CD4-positive, alpha-beta T cell treated with Interleukin-1 beta for 1 hour (primary cell): Measurements from ENCODE around the gene DGKI.
"Not testable (repeated sequence)": the region's sequence is repeated elsewhere in the genome, so short reads cannot be mapped to it uniquely, and the experiment has no call there.

ENCODE experiments used
- DNase-seq, 2 donors: peaks; one replicate each; pipeline ENCODE4 v3.0.0-alpha.2; 2020 to 2022

Gene DGKI

GRCh38 chr7:137834552-137834951 is 12.2 kb downstream of the DGKI start:
- DNase-seq, result no peak

GRCh38 chr7:137832990-137833389 is 13.8 kb downstream of the DGKI start:
- DNase-seq, result not testable (repeated sequence)

DNA sequence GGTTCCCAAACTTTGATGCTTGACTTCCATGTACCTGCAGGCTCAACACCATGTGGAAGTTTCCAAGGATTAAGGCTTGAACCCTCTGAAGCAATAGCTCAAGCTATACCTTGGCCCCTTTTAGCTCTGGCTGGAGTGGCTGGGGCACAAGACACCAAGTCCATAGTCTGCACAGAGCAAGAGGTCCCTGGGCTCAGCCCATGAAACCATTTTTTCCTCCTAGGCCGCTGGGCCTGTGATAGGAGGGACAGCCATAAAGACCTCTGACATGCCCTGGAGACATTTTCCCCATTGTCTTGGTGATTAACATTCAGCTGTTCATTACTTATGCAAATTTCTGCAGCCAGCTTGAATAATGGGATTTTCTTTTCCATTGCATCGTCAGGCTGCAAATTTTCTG is 14.4 kb downstream of the DGKI start:
- no peak for DNase-seq

DNA sequence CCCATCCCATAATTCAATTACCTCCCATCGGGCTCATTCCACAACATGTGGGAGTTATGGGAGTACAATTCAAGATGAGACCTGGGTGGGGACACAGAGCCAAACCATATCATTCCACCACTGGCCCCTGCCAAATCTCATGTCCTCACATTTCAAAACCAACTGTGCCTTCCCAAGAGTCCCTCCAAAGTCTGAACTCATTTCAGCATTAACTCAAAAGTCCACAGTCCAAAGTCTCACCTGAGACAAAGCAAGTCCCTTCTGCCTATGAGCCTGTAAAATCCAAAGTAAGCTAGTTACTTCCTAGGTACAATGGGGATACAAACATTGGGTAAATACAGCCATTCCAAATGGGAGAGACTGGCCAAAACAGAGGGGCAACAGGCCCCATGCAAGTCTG is 15.2 kb downstream of the DGKI start:
- DNase-seq, result not testable (repeated sequence)

DNA sequence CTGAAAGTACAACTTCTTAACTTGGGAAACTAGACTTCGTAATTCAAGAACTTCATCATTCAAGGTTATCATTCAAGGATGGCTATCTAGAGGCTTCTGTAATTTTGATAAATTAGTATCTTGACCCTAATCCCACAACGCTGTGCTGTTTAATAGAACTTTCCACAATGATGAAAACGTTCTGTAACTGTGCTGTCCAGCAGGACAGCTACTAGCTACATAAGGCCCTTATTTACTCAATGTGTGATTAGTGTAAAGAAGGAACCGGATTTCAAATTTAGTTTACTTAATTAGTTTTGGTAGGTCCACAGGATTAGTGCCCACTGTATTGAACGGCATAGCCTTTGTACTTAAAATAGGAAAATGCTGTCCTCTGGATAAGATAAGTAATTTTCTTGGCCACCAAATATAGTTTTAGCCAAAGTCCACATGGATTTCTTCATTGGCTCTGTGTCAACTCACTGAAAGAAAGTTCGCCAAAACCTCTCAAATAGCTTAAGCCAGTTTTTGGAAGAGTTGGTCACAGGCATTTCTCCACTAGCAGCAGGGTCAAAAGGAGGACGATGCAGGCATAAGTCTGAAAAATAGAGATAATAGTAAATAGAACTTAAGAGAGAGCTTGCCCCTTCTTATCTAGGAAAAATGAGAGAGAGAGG is 17.3 kb downstream of the DGKI start:
- DNase-seq, result no peak

GRCh38 chr7:137828456-137828855 is 18.3 kb downstream of the DGKI start:
- DNase-seq, result no peak

GRCh38 chr7:137825489-137825888 is 21.3 kb downstream of the DGKI start:
- DNase-seq, result no peak

DNA sequence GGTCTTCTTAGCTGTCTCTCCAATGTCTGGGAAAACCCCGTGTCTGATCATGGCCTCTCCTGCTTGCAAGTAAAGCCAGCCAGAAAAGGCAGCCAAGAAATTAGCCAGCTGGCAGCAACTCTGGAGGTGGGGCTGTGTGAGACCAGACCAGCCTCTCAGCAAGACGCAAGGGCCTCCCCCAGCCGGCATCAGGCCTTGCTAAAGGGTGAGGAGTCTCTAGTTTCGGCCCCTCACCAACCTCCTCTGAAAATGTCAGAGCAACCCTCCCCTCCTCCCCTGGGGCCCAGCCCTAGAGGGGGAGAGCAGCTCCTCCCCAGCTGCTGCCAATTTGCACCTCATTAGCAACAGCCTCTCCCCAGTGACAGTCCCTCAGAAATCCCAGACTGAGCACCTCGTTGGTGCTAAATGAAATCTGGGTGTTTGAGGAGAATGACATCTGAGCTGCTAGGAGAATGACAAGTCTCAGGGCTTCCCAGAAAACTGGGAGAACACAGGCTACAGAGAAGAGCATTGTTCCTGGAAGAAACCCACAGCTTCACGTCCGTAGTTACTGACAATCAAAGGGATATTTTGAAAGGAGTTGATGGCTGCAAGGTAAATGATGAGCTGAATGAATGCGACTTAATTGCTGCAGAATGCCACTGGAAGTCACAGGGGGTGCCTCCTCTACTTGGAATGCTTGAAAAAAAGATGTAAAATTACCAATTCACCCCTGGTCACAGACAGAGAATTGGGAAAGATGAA is 25.9 kb downstream of the DGKI start:
- no peak for DNase-seq

GRCh38 chr7:137820156-137820555 is 26.6 kb downstream of the DGKI start:
- no peak for DNase-seq

GRCh38 chr7:137818036-137818435 is 28.7 kb downstream of the DGKI start:
- DNase-seq, result no peak

DNA sequence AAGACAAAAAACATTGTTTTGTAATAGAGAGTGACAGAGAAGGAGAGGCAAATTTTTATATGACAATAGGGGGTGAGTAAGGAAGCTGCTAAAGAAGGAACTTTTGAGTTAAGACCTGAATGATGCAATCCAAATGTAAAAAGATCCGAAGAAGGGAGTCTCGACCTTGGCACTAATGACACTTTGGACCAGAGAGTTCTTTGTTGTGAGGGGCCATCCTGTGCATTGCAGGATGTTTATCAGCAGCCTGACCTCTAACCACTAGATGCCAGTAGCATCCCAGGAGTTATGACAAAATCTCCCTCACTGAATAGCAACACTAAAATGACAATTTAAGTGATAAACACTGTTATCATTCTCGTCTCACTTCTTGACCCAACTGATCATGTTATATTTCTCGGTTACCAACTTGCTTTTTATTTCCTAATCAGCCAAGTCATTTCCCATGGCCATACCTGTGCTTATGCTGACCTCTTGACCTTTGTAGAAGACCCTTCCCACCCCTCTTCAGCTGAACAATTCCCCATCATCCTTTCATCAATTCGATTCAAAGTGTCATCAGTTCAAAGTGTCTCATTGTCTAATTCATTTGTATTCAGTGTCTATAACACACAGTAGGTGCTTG is 30.0 kb downstream of the DGKI start:
- no peak for DNase-seq

DNA sequence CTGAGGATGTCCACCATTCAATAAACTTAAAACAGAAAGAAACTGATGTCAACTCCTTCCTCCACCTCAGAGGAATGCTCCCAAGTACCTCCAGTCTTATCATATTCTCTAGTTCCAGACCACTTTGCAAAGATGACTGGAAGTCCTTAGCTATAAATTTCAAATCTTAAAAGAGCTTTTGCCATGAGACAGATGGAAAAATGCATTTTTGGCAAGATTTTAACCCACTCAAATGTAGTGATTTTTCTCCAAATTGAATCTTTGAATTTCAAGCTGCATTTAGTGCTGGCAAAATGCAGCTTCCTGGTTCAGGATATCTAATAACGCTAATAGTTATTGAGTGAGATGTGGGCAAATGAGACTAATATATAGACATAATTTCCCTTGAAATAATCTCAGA is 33.2 kb downstream of the DGKI start:
- no peak for DNase-seq

GRCh38 chr7:137810248-137810647 is 36.5 kb downstream of the DGKI start:
- no peak for DNase-seq

GRCh38 chr7:137804836-137805235 is 41.9 kb downstream of the DGKI start:
- no peak for DNase-seq

- no peak for DNase-seq
These were observed 45.3 kb downstream of the DGKI start for GRCh38 chr7:137801491-137801890.

GRCh38 chr7:137801003-137801402 is 45.8 kb downstream of the DGKI start:
- no peak for DNase-seq

DNA sequence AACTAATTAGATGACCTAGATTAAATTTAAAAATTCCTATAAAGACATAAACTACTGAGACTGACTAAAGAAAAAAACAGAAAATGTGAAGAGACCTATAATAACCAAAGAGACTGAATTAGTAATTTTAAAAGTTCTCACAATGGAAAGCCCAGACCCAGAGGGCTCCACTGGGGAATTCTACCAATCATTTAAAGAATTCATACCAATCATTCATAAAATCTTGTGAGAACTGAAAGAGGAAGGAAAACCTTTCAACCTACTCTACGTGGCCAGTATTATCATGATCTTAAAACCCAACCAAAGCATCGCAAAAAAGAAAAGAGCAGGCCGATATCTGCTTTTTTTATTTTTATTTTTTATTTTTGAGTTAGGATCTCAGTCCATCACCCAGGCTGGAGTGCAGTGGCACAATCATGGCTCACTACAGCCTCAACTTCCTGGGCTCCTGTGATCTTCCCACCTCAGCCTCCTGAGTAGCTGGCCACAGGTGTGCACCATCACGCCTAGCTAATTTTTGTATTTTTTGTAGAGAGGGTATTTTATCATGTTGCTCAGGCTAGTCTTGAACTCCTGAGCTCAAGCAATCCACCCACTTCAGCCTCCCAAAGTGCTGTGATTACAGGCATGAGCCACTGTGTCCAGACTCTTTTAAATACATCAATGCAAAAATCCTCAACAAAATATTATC is 48.6 kb downstream of the DGKI start:
- DNase-seq, result no peak

- DNase-seq, result no peak
These were observed 51.6 kb downstream of the DGKI start for GRCh38 chr7:137795211-137795610.

DNA sequence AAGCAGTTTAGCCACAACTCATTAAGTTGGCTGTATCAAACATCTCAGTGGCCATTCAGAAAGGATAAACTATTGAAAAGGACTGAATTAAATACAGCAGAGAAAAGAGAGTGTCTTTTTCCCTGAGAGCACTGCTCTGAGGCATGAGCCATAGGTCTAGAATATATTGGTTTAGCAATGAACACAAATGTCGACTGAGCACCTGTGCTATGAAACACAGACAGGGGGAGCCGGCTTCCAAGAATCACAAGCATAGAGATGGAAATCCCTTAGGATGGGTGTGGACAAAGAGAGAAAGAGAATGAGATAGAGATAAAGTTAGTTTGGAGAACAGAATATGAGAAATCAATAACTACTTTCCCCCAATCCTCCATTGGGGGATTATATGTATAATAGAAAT is 54.8 kb downstream of the DGKI start:
- no peak for DNase-seq

DNA sequence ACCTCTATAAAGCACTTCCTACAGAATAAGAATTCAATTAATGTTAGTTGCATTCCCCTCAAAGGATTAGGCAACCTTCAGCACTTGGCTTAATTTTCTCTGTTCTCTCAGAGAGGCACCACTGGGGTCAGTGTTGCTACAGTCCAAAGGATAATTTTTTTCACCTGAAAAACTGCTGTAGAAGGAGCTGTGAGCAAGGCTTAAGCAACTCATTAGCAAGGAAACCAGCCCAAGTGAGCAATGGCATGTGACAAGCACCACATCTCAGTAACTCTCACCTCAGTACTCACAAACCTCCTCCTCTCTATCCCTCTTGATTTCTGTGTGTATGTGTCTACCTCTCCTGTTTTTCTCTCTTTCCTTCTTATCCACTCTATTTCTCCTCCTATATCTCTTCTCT is 55.9 kb downstream of the DGKI start:
- no peak for DNase-seq

GRCh38 chr7:137789215-137789882 is 57.4 kb downstream of the DGKI start:
- DNase-seq, result no peak

DNA sequence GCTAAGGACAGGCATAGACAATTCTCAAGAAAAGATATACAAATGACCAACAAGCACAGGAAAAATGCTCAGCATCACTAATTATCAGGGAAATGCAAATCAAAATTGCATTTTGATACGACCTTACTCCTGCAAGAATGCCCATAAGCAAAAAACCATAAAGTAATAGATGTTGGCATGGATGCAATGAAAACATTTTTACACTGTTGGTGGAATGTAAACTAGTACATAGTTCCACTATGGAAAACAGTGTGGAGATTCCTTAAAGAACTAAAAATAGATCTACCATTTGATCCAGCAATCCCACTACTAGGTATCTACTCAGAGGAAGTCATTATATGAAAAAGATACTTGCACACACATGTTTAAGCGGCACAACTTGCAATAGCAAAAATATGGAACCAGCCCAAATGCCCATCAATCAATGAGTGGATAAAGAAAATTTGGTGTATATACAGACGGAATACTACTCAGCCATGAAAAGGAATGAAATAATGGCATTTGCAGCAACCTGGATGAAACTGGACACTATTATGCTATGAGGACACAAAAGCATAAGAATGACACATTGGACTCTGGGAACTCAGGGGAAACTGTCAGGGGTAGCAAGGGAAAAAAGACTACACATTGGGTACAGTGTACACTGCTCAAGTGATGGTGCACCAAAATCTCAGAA is 59.3 kb downstream of the DGKI start:
- DNase-seq, result no peak

- no peak for DNase-seq
These were observed 68.3 kb downstream of the DGKI start for GRCh38 chr7:137778511-137778910.
